Measurements from ENCODE around the gene FLNC. TPM values are rescaled to one million over a fixed set of nuclear protein-coding genes. Genes with fewer than 3 reads are reported as not detected.

FLNC gene
- total and polyA plus RNA-seq, 9 of the 15 experiments (the other 6 are each of a cell fraction or from before 2014, with no cell fraction given) = 0.90 to 155 (median 28.8) TPM

DNA sequence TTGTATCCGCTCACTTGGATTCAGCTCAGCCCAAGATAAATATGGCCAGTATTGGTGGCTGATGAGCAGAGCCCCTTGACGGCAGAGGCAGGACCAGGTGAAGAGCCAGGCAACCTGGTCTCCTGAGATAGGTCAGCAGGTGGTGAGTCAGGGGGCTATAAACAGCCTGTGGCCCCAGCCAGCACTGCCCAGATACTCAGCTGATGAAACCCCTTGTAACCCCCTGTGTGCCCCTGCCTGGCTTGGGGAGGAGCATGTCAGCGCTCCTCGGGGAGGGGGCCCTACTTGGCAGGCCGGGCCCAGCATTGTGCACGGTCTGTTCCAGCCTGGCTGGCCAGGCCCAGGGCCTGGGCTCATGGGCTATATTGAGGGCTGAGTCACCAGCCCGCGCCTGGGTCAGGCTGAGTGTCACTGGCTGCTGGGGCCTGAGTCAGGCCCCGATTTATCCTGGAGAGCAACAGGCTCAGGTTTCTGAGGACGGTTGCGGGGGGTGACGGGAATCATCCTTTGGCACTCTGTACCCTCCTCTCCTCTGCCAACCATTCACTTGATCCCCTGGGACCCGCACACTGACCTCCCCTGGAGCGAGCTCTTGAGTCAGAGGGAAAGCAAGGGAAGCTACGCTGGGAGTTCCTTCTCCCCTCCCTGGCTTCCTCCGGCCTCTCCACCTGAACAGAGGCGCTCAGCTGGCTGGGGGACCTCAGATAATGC is 2.8 kb upstream of the FLNC start (continued):
- no peak for TF ChIP-seq BCL6 (CRISPR knock-in tag; IDR thresholded peaks at IDR 0.05)
- no peak for TF ChIP-seq CAMTA2 (CRISPR knock-in tag; conservative IDR thresholded peaks at IDR 0.05)
- TF ChIP-seq ARID1B (IDR thresholded peaks at IDR 0.05) = peak; percentile 92
- peak; percentile 23 for TF ChIP-seq RBM39 (optimal IDR thresholded peaks at IDR 0.05; ENCODE audit: low read depth, low read length)
- no peak for TF ChIP-seq U2AF2 (optimal IDR thresholded peaks at IDR 0.05; ENCODE audit: low read depth, low read length)
- TF ChIP-seq ZSCAN29 (IDR thresholded peaks at IDR 0.05) = no peak
- TF ChIP-seq, protein P1, sequence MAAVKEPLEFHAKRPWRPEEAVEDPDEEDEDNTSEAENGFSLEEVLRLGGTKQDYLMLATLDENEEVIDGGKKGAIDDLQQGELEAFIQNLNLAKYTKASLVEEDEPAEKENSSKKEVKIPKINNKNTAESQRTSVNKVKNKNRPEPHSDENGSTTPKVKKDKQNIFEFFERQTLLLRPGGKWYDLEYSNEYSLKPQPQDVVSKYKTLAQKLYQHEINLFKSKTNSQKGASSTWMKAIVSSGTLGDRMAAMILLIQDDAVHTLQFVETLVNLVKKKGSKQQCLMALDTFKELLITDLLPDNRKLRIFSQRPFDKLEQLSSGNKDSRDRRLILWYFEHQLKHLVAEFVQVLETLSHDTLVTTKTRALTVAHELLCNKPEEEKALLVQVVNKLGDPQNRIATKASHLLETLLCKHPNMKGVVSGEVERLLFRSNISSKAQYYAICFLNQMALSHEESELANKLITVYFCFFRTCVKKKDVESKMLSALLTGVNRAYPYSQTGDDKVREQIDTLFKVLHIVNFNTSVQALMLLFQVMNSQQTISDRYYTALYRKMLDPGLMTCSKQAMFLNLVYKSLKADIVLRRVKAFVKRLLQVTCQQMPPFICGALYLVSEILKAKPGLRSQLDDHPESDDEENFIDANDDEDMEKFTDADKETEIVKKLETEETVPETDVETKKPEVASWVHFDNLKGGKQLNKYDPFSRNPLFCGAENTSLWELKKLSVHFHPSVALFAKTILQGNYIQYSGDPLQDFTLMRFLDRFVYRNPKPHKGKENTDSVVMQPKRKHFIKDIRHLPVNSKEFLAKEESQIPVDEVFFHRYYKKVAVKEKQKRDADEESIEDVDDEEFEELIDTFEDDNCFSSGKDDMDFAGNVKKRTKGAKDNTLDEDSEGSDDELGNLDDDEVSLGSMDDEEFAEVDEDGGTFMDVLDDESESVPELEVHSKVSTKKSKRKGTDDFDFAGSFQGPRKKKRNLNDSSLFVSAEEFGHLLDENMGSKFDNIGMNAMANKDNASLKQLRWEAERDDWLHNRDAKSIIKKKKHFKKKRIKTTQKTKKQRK (IDR thresholded peaks at IDR 0.05; ENCODE audit: borderline replicate concordance, low read depth, low read length) = no peak
- no peak for TF ChIP-seq ZNF707 (CRISPR knock-in tag; conservative IDR thresholded peaks at IDR 0.05)
- peak; percentile 89 to 90 for TF ChIP-seq KDM1A (IDR thresholded peaks at IDR 0.05)
- TF ChIP-seq, protein P2, sequence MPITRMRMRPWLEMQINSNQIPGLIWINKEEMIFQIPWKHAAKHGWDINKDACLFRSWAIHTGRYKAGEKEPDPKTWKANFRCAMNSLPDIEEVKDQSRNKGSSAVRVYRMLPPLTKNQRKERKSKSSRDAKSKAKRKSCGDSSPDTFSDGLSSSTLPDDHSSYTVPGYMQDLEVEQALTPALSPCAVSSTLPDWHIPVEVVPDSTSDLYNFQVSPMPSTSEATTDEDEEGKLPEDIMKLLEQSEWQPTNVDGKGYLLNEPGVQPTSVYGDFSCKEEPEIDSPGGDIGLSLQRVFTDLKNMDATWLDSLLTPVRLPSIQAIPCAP (CRISPR knock-in tag; IDR thresholded peaks at IDR 0.05; ENCODE audit: borderline replicate concordance) = no peak; the same call in 1 of the 2 replicates
- TF ChIP-seq JUND (IDR thresholded peaks at IDR 0.05; ENCODE audit: borderline replicate concordance, low read depth, low read length) = peak; percentile 92
- peak; percentile 84; the same call in 1 of the 3 replicates for TF ChIP-seq JUND (tag; IDR thresholded peaks at IDR 0.05; ENCODE audit: borderline replicate concordance, low read depth, low read length)
- TF ChIP-seq BRCA1 (IDR thresholded peaks at IDR 0.05) = no peak
- no peak for TF ChIP-seq BRCA1 (CRISPR knock-in tag; IDR thresholded peaks at IDR 0.05)
- TF ChIP-seq, protein P3, sequence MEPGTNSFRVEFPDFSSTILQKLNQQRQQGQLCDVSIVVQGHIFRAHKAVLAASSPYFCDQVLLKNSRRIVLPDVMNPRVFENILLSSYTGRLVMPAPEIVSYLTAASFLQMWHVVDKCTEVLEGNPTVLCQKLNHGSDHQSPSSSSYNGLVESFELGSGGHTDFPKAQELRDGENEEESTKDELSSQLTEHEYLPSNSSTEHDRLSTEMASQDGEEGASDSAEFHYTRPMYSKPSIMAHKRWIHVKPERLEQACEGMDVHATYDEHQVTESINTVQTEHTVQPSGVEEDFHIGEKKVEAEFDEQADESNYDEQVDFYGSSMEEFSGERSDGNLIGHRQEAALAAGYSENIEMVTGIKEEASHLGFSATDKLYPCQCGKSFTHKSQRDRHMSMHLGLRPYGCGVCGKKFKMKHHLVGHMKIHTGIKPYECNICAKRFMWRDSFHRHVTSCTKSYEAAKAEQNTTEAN (CRISPR knock-in tag; IDR thresholded peaks at IDR 0.05) = no peak
- TF ChIP-seq BHLHE40 (IDR thresholded peaks at IDR 0.05; ENCODE audit: low read length) = no peak
- no peak for TF ChIP-seq ZNF224 (CRISPR knock-in tag; IDR thresholded peaks at IDR 0.05)
- TF ChIP-seq RBM34 (IDR thresholded peaks at IDR 0.05; ENCODE audit: borderline replicate concordance, insufficient read depth, low read length) = no peak
- no peak for TF ChIP-seq ZNF57 (CRISPR knock-in tag; IDR thresholded peaks at IDR 0.05)
- peak; percentile 92 for TF ChIP-seq RBFOX2 (IDR thresholded peaks at IDR 0.05; ENCODE audit: low read depth, low read length)
- TF ChIP-seq ZNF717 (CRISPR knock-in tag; IDR thresholded peaks at IDR 0.05) = no peak; the same call in 1 of the 2 replicates
- TF ChIP-seq, protein P4, sequence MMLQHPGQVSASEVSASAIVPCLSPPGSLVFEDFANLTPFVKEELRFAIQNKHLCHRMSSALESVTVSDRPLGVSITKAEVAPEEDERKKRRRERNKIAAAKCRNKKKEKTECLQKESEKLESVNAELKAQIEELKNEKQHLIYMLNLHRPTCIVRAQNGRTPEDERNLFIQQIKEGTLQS (IDR thresholded peaks at IDR 0.05) = peak; percentile 98
- TF ChIP-seq, protein P4 (CRISPR knock-in tag; conservative IDR thresholded peaks at IDR 0.05) = peak; percentile 58
